Skin of body (tissue), 2 donors: ENCODE data around the gene PHYH. TPM values are rescaled to one million over a fixed set of nuclear protein-coding genes. Genes with fewer than 3 reads are reported as not detected.
A peak's percentile ranks its signal among the peaks of the same experiment; 100 is the strongest.
"Not testable (repeated sequence)": the region's sequence is repeated elsewhere in the genome, so short reads cannot be mapped to it uniquely, and the experiment has no call there.

Experiments used
- DNase-seq: peaks from one replicate; lab custom pipeline; 2025; lab: John Stamatoyannopoulos, UW
- total RNA-seq: library from RNA; depleted of rRNA; stranded (reverse); fragments of >200 nt; gene quantifications from one replicate; pipeline ENCODE4 v1.2.3, GENCODE V29; 2014

Gene PHYH
- total RNA-seq, 1 donor from 2014 or later: 21.6 TPM

DNA sequence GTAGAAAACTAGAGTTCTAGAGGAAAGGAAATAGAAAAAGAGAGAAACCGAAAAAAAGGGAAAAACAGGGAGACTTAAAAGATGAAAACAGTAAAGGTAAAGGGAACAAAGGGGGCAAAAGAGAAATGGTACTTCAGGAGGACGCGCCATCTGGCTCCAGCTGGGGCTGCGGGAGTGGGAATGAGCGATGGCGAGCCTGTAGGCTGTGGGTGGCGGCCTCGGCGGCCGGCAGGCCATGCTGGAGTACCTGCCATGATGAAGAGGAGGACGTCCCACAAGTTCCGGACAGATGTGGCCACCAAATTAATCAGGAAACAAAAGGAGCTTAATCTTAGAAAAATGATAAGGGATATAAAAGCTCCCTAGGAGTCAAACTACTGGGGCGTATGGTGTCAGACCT, 21.7 kb upstream of the PHYH start:
- DNase-seq: no peak

DNA sequence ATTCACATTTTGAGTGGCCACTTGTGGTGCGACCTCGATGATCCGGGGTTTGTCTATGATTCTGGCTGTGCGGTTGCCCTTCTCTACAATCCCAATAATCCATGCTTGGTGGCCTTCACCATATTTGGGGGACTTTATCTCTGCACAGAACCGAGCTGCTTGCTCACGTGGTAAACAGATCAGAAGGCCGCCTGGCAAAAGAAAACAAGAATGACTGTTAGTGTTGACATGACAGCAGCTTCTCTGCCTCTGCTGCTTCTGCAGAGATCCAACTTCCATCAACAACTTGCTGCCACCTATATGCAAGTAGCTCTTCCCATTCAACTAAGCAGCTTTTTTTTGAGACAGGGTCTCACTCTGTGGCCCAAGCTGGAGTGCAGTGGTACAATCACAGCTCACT, 19.3 kb upstream of the PHYH start:
- no peak for DNase-seq

DNA sequence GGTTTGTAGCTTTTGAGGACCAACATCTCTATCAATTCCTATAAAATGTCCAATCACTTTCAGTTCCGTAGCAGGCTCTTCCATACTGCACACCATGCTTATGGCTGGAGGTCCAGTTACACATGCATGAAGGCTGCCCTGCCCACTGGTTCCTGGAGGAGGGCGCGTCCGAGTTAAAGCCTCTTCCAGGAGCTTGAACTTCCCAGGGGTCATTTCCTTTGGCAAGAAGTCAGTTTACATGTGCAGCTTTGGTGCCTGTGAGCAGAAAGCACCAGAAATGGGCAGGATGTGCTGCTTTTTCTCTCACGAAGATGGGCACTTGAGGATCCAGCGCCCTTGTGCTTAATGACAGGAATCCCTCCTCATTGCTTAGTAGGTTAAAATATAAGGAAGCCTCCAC, 17.6 kb upstream of the PHYH start:
- DNase-seq: peak; percentile 11

DNA sequence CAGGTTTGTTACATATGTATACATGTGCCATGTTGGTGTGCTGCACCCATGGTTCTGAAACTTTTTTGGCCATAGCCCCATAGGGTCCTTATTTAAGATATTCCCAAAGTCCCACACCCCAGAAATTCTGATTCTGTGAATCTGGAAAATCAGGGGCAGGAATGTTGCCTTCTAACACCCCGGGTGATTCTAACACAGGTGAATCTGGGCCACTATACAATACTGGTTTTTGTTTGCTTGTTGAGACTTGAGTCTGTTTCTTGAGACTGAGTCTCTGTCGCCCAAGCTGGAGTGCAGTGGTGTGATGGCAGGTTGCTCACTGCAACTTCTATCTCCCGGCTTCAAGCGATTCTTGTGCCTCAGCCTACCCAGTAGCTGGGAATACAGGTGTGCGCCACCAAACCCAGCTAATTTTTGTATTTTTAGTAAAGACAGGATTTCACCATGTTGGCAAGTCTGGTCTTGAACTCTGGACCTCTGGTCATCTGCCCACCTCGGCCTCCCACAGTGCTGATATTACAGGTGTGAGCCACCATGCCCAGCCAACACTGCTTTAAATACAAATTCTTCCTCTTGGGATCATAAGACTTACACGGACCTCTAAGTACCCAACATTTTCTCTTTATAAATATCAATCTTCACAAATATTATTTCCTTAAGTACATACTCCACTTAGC, 16.9 kb upstream of the PHYH start:
- no peak for DNase-seq

DNA sequence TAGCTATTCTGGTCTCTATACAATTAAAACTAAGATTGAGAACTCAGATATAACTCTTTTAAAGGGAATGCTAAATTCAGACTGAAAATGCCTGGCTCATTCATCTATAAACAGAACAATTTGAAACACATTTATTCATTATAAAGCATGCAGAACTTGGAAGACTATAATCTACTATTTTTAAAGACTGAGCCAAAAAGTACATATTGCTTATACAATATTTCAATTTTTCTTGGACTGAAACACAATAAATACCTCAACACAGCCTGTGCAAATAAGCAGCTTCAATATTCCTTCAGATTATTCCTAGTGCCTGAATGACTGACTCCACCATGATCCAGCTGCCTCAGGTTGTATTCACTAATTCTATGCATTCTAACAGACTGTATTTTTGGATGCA, 15.5 kb upstream of the PHYH start:
- peak; percentile 37 for DNase-seq

DNA sequence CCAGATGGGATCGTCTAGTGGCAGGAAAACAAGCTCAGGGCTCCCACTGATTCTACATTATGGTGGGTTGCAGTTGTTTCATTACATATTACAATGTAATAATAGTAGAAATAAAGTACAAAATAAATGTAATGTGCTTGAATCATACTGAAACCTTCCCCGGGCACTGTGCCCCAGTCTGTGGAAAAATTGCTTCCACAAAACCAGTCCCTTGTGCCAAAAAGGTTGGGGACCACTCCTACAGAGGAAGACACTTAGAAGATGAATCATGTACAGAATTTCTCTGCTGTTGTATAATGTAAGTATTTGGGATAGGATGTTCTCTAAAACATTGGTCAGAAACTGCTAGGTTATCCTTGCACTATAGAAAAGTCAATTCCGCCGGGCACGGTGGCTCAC, 11.3 kb upstream of the PHYH start:
- no peak for DNase-seq

DNA sequence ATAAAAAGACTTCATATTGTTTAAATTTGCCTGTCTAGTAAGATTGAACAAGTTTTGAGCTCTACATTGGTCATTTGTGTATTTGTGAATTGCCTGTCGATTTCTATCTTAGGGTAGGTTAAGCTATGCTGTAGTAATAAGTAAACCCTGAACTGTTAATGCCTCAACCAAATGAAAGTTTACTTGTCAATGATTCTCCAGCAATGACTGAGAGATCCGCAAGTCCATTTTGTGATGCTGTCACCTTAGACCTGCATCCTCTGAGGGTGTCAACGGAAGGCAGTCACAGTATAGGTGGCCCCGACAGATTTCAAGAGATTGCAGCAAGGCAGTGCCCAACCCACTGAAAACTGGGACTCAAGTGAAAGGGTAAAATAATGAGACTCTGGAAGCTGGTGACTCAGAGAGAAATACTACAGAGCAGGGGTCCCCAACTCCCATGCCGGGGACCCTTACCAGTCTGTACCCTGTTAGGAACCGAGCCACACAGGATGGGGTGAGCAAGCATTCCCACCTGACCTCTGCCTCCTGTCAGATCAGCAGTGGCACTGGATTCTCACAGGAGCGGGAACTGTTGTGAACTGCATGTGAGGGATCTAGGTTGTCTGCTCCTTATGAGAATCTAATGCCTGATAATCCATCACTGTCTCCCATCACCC, 10.8 kb upstream of the PHYH start:
- no peak for DNase-seq

DNA sequence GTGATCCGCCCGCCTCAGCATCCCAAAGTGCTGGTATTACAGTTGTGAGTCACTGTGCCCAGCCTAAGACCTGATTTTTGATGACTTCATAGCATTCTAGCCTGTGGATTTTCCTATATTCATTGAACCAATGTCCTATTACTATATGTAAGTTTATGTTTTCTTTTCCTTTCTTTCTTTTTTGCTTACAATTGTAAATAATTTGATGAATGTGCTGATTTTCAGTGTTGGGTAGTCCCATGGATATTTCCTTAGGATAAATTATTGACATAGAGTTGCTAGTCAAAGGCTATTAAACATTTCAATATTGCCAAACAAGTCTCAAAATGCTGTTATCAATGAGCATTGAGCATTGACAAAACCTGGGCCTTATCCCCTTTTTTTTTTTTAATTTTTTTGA, 9.9 kb upstream of the PHYH start:
- no peak for DNase-seq

DNA sequence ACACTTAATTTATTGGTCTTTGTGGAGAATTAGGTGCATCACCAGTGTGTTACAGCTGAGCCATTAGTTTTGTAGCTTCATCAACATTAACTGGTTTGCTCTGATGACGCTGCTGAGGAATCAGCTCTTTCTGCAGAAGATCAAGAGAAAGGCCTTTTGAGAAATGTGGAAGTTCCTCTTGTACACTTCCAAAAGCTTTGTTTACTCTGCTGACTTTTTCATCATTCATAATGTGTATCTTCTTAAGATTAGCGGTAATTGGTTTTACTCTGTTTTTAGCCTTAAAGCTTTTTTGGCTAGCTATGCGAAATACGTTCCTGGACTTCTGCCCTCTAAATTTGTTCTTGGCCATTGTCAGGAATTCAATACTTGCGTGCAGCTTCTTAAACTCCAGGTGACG, 8.2 kb upstream of the PHYH start:
- DNase-seq: no peak

DNA sequence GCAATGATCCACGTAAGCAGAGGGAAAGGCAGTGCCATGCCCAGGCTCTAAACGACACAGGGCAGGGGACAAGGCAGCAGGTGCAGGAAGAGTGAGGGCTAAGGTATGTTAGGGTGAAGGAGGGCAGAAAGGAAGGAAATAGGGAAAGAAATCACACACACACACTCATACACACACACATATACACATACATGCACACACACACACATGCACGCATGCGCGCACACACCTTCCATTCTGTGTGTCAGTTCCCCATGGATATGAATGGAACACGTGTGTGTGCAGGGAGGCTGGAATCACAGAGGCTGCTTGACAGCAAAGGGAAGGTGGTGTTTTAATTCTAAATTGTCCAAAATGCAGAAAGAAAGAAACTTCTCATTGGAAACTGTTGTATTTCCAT, 6.2 kb upstream of the PHYH start:
- no peak for DNase-seq

DNA sequence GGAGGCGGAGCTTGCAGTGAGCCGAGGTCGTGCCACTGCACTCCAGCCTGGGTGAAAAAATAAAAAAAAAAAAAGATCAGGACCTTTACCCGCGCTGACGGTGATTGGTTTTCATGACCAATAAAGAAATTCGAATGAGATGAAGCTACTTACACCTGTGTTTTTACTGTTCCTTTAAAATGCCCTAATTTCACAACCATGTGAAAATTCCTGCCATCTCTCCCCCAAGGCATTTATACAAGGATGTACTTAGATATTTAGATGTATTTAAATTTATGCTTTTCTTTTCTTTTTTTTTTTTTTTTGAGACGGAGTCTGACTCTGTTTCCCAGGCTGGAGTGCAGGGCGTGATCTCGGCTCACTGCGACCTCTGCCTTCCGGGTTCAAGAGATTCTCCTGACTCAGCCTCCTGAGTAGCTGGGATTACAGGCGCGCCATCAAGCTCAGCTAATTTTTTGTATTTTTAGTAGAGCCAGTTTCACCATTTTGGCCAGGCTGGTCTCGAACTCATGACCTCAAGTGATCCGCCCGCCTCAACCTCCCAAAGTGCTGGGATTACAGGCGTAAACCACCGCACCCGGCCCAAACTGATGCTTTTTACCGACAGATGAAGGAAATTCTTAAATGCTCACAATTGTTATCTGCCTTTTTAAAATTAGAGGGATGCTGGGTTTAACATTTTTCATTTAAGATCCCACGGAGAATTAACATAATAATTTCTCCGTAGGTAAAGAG, 3.1 kb upstream of the PHYH start:
- DNase-seq: no peak

DNA sequence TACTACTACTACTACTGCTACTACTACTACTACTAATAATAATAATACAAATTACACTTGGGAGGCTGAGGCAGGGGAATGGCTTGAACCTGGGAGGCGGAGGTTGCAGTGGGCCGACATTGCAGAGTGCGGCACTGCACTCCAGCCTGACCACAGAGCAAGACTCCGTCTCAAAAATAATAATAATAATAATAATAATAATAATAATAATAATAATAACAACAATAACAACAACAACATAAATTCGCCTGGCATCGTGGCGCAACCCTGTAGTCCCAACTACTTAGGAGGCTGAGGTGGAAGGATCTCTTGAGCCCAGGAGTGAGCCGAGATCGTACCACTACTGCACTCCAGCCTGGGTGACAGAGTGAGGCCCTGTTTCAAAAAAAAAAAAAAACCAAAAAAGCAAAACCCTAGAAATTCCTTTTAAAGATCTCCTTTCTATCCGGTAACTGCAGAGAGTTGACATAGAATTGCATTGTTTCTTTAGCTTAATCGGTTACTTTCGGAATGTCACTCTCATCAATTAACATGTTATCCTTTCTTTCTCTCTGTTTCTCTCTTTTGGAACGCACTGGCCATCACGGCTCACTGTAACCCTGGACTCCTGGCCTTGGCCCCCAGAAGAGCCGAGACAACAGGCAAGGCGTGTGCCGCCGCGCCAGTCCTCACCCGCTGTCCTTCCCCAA, 972 bp downstream of the PHYH start:
- DNase-seq: peak; percentile 55

DNA sequence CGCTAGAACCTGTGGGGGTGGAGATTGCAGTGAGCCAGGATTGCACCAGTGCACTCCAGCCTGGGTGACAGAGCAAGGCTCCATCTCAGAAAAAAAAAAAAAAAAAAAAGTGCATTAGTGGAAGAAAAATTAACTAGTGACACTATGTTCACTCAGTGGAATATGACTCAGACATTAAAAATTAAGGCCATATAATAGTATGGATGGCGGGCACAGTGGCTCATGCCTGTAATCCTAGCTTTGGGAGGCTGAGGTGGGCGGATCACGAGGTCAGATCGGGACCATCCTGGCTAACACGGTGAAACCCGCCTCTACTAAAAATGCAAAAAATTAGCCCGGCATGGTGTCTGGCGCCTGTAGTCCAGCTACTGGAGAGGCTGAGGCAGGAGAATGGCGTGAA, 3.4 kb downstream of the PHYH start:
- DNase-seq: no peak

DNA sequence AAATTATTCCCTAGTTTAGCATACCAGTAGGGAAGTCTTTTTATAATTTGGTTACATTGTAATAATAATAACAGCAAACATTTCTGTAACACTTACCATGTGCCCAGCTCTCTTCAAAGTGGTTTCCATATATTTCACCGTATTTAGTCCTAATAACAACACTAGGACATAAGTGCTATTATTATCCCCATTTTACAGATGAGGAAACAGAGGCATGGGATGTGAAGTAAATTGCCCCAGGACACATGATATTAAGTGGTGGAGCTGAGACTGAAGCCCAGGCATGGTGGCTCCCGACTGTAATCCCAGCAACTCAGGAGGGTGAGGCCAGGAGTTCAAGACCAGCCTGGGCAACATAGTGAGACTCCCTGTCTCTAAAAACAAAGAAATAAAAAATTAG, 5.1 kb downstream of the PHYH start:
- DNase-seq: no peak

DNA sequence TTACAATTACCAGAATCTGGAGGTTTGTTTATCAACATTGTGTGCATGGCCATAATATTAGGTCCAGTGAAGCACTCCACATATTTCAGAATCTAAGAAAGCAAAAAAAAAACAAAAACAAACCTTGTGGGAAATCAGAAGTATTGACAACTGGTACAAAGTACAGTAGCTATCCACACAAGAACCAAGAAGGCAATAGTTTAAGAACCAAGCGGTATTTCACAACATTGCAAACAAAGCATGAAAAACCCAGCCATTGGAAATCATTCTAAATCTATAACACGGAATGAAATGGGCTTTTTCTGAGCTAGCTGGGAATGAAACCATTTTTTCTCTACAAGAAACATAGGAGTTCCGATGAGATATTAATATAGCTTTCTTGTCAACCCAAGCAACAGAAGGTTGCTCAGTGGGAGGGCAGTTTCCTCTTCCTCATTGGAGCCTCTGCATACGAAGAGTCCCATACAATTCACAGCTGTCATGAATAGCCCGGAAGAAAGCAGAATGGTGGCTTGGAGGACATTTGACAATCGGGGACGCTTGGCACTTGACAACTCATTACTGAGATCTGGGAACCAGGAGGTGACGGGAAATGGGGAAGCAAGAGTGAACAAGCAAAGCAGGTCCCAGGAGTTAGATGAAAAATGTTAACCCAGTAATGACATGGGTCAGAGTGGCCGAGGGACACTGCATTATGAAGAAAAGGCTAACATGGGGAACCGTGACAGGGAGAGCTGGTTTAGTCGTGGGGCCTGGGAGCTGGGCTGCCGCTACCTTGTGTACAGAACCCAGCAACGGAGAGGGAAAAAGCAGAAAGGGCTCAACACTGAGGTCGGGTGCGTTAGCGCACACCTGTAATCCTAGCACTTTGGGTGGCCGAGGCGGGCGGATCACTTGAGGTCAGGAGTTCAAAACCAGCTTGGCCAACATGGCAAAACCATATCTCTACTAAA, 7.8 kb downstream of the PHYH start:
- DNase-seq: no peak

DNA sequence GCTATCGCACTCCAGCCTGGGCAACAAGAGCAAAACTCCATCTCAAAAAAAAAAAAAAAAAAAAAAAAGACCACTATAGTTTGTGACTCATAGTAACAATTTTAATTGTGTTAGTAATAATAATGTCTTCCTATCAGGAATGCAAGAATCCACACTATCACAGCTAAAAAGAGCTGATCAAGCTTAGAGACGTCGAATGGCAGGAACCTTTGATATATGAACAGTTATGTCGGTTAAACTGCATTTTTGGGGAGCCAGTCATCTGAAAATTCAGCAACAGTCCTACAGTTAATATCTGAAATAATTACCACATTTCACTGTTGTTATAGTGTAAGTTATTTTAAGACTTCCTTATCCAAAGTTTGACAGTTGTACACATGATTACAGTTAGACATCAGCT, 8.8 kb downstream of the PHYH start:
- no peak for DNase-seq

DNA sequence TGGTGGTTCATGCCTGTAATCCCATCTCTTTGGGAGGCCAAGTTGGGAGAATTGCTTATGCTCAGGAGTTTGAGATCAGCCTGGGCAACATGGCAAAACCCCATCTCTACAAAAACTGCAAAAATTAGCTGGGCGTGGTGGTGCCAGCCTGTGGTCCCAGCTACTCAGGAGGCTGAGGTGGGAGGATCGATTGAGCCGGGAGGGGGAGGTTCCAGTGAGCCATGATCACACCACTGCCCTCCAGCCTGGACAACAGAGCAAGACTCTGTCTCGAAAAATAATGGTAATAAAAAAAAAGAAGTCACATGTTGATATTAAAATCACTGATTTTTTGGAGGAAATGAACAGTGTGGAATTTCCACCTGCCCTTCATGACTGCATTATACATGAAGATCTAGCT, 15.8 kb downstream of the PHYH start:
- DNase-seq: no peak

DNA sequence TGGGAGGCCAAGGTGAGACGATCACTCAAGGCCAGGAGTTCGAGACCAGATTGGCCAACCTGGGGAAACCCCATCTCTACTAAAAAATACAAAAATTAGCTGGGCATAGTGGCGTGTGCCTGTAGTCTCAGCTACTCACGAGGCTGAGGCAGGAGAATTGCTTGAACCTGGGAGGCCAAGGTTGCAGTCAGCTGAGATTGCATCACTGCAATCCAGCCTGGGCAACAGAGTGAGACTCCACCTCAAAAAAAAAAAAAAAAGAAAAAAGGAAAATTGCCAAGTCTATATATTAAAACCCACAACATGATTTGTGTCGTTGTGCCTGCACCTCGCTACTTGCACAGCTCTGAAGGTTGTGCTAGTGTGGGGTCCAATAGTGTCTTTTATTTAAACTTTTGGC, 17.5 kb downstream of the PHYH start:
- not testable (repeated sequence) for DNase-seq

DNA sequence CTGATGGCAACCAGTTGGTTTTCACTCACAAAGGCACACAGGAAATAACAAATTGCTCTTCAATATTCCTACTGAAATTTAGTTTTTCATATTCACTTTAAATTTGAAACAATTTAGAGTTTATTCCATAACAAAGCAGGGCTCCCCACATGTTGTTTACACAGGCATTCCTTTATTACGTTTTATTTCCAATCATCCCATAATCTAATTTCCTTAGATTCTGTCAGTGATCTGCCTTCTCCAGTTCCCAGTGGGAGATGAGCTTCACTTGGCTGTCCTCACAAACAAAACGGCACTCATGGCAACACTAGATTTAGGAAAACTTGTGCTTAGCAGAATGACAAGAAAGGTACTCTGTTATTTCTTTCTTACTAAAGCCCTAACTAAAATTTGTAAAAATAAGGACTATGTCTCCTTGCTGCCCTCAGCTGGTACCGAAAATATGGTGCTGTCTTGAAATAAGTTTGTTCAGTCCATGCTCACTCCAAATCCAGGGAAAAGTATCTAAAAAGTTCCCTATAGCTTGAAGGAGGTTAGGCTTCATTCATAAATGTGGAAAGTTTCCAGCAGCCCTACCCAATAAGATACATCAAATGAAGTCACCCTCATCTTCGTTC, 23.0 kb downstream of the PHYH start:
- DNase-seq: peak; percentile 19

DNA sequence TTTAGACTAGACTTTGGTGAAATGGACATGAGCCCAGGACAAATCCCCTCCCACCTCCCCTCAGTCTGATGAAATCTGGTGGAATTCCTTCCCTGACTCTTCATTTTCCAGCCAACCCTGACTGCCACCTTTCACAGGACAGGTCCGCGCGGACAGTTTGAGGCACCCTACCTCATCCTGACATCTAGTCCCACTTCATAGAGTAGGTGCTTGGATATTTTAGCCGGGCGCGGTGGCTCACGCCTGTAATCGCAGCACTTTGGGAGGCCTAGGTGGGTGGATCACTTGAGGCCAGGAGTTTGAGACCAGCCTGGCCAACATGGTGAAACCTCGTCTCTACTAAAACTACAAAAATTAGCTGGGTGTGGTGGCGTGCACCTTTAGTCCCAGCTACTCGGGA, 23.7 kb downstream of the PHYH start:
- DNase-seq: not testable (repeated sequence)

DNA sequence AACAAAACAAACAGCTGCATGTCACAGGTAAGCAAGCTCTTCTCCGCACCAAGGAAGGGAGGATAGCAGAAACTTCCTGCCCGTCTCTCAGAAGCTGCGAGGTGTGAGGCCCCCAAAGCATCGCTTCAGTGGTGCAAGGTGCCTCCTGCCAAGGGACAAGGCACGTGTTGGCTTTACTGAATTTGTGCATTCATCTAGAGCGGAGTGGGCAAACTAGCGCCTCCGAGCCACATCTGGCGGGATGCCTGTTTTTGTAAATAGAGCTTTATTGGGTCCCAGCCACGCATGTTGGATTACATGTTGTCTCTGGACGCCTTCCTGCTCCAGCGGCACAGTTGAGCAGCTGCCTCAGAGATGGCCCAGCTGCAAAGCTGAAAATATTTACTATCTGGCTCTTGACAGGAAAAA, 27.7 kb downstream of the PHYH start:
- DNase-seq: peak; percentile 66
